ENCODE data around the gene HOMER1. TPM values are rescaled to one million over a fixed set of nuclear protein-coding genes. Genes with fewer than 3 reads are reported as not detected.
"Not testable (repeated sequence)": the region's sequence is repeated elsewhere in the genome, so short reads cannot be mapped to it uniquely, and the experiment has no call there.

The HOMER1 gene
- total and polyA plus RNA-seq, 2 donors (not counting 1 experiment from before 2014, with no cell fraction given): 3.9 to 6.8 TPM

- no peaks in the 10 kb centered on the region for H3K36me3 ChIP-seq (ENCODE audit: control insufficient read depth, insufficient read depth, low read length)
- no peak overlapping the region for H3K27ac ChIP-seq (ENCODE audit: insufficient read depth, low read length)
- H3K9me3 ChIP-seq (ENCODE audit: control insufficient read depth, insufficient read depth, low read depth, low read length): no peaks in the 10 kb centered on the region
- DNase-seq (ENCODE audit: low read depth in 2 of 2): no peak
- no peak for TF ChIP-seq CTCF (conservative IDR thresholded peaks at IDR 0.05 in 1 of 2, IDR thresholded peaks at IDR 0.05 in 1 of 2; ENCODE audit: low read depth in 1 of 2, low read length in 2 of 2)
- no peak for TF ChIP-seq EZH2 (IDR thresholded peaks at IDR 0.05; ENCODE audit: low read length, missing control alignments)
- H3K4me2 ChIP-seq (ENCODE audit: extremely low read depth, insufficient read depth, low read length): no peak overlapping the region
- no peaks in the 10 kb centered on the region for H4K20me1 ChIP-seq (ENCODE audit: control insufficient read depth, extremely low read depth, insufficient read depth, low read length)
- no peak overlapping the region for H2AFZ ChIP-seq (ENCODE audit: low read length)
- H3K79me2 ChIP-seq (ENCODE audit: control insufficient read depth, insufficient read depth, low read length): no peaks in the 10 kb centered on the region
- no peaks in the 10 kb centered on the region for H3K4me1 ChIP-seq (ENCODE audit: control insufficient read depth, extremely low read depth, insufficient read depth, low read length)
- no peak overlapping the region for H3K4me3 ChIP-seq (replicated peaks in 1 of 4; ENCODE audit: control extremely low read depth in 1 of 4, insufficient read depth in 1 of 4, low read depth in 3 of 4, low read length in 4 of 4)
- no peak overlapping the region for H3K9ac ChIP-seq (ENCODE audit: insufficient read depth, low read length)
- H3K27me3 ChIP-seq (ENCODE audit: control insufficient read depth, insufficient read depth, low read length): no peaks in the 10 kb centered on the region
These were observed 118.6 kb downstream of the HOMER1 start for GRCh38 chr5:79395296-79395695.

DNA sequence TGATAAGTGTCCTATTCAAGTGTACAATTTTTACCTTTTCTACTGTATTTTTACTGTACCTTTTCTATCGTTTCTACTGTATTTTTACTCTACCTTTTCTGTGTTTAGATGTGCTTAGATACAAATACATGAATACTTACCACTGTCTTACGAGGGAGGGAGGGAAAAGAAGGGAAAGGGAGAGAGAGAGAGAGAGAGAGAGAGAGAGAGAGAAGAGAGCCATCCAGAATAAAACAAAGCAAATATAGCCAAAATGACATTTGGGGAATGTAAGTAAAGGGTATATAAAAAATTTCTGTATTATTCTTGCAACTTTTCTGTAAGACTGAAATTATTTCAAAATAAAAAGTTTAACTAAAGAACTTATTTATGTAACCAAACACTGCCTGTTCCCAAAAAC, 121.2 kb downstream of the HOMER1 start:
- H3K36me3 ChIP-seq (ENCODE audit: control insufficient read depth, insufficient read depth, low read length): no peaks in the 10 kb centered on the region
- no peak for DNase-seq (ENCODE audit: low read depth in 2 of 2)

DNA sequence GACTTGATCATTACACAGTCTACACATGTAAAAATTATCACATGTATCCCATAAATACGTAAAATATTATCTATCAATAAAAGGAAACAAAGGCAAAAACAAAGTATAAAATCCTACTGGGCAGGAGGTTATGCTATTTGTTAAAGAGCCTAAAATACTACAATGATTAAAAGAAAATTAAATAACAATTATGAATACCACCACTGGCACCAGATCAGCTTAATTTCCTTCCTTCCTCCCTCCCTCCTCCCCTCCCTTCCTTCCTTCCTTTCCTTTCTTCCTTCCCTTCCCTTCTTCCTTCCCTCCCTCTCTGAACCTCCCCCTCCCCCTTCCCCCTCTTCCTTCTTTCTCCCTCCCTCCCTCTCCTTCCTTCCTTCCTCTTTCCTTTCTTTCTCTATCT, 127.3 kb downstream of the HOMER1 start:
- Histone ChIP-seq H3K27me3 (ENCODE audit: control insufficient read depth, insufficient read depth, low read length) (no peaks in the 10 kb centered on the region), H3K9me3 (ENCODE audit: control insufficient read depth, insufficient read depth, low read depth, low read length) (no peaks in the 10 kb centered on the region), H2AFZ (ENCODE audit: low read length) (no peak overlapping the region), H3K27ac (ENCODE audit: insufficient read depth, low read length) (no peak overlapping the region), H3K9ac (ENCODE audit: insufficient read depth, low read length) (no peak overlapping the region), H3K4me1 (ENCODE audit: control insufficient read depth, extremely low read depth, insufficient read depth, low read length) (no peaks in the 10 kb centered on the region), H3K36me3 (ENCODE audit: control insufficient read depth, insufficient read depth, low read length) (no peaks in the 10 kb centered on the region), H4K20me1 (ENCODE audit: control insufficient read depth, extremely low read depth, insufficient read depth, low read length) (no peaks in the 10 kb centered on the region), H3K79me2 (ENCODE audit: control insufficient read depth, insufficient read depth, low read length) (no peaks in the 10 kb centered on the region), H3K4me2 (ENCODE audit: extremely low read depth, insufficient read depth, low read length) (no peak overlapping the region), H3K4me3 (replicated peaks in 1 of 4; ENCODE audit: control extremely low read depth in 1 of 4, insufficient read depth in 1 of 4, low read depth in 3 of 4, low read length in 4 of 4) (no peak overlapping the region)
- DNase-seq (ENCODE audit: low read depth in 2 of 2): no peak
- TF ChIP-seq EZH2 (IDR thresholded peaks at IDR 0.05; ENCODE audit: low read length, missing control alignments) (no peak), CTCF (conservative IDR thresholded peaks at IDR 0.05 in 1 of 2, IDR thresholded peaks at IDR 0.05 in 1 of 2; ENCODE audit: low read depth in 1 of 2, low read length in 2 of 2) (no peak)

More for the DNA sequence above, 121.2 kb downstream of the HOMER1 start:
- no peak overlapping the region for H2AFZ ChIP-seq (ENCODE audit: low read length)
- H4K20me1 ChIP-seq (ENCODE audit: control insufficient read depth, extremely low read depth, insufficient read depth, low read length): no peaks in the 10 kb centered on the region
- no peak for TF ChIP-seq CTCF (conservative IDR thresholded peaks at IDR 0.05 in 1 of 2, IDR thresholded peaks at IDR 0.05 in 1 of 2; ENCODE audit: low read depth in 1 of 2, low read length in 2 of 2)
- TF ChIP-seq EZH2 (IDR thresholded peaks at IDR 0.05; ENCODE audit: low read length, missing control alignments): no peak
- no peaks in the 10 kb centered on the region for H3K4me1 ChIP-seq (ENCODE audit: control insufficient read depth, extremely low read depth, insufficient read depth, low read length)
- no peak overlapping the region for H3K4me2 ChIP-seq (ENCODE audit: extremely low read depth, insufficient read depth, low read length)
- no peaks in the 10 kb centered on the region for H3K27me3 ChIP-seq (ENCODE audit: control insufficient read depth, insufficient read depth, low read length)
- H3K4me3 ChIP-seq (replicated peaks in 1 of 4; ENCODE audit: control extremely low read depth in 1 of 4, insufficient read depth in 1 of 4, low read depth in 3 of 4, low read length in 4 of 4): no peak overlapping the region
- H3K9me3 ChIP-seq (ENCODE audit: control insufficient read depth, insufficient read depth, low read depth, low read length): no peaks in the 10 kb centered on the region
- H3K9ac ChIP-seq (ENCODE audit: insufficient read depth, low read length): no peak overlapping the region
- no peak overlapping the region for H3K27ac ChIP-seq (ENCODE audit: insufficient read depth, low read length)
- H3K79me2 ChIP-seq (ENCODE audit: control insufficient read depth, insufficient read depth, low read length): no peaks in the 10 kb centered on the region

GRCh38 chr5:79385126-79385525, 128.8 kb downstream of the HOMER1 start:
- not testable (repeated sequence) for H2AFZ ChIP-seq (ENCODE audit: low read length); H3K9me3 ChIP-seq (ENCODE audit: control insufficient read depth, insufficient read depth, low read depth, low read length); H3K4me1 ChIP-seq (ENCODE audit: control insufficient read depth, extremely low read depth, insufficient read depth, low read length); H3K4me2 ChIP-seq (ENCODE audit: extremely low read depth, insufficient read depth, low read length); H3K79me2 ChIP-seq (ENCODE audit: control insufficient read depth, insufficient read depth, low read length); H3K36me3 ChIP-seq (ENCODE audit: control insufficient read depth, insufficient read depth, low read length); H3K9ac ChIP-seq (ENCODE audit: insufficient read depth, low read length); H4K20me1 ChIP-seq (ENCODE audit: control insufficient read depth, extremely low read depth, insufficient read depth, low read length); DNase-seq (ENCODE audit: low read depth in 2 of 2); H3K4me3 ChIP-seq (replicated peaks in 1 of 4; ENCODE audit: control extremely low read depth in 1 of 4, insufficient read depth in 1 of 4, low read depth in 3 of 4, low read length in 4 of 4); H3K27me3 ChIP-seq (ENCODE audit: control insufficient read depth, insufficient read depth, low read length); H3K27ac ChIP-seq (ENCODE audit: insufficient read depth, low read length)
